SK-N-SH (cell line): ENCODE data around the gene RAD51B.

Source experiments
- CHD2 ChIP-seq: fragments of 150-350 bp; IDR thresholded peaks from 2 replicates; pipeline ENCODE4 v1.6.1; 2018; ENCODE audit warnings: low read length; ENCODE audit not compliant: partially characterized antibody
- EZH2phosphoT487 ChIP-seq: fragments of 200-600 bp; sonication (generic); IDR thresholded peaks from 2 replicates; pipeline ENCODE4 v1.6.1; 2017; ENCODE audit warnings: low read depth, mixed run types, mild to moderate bottlenecking, antibody characterized with exemption, moderate library complexity, borderline replicate concordance
- JUND ChIP-seq: IDR thresholded peaks from 2 replicates; pipeline ENCODE4 v1.4.0; 2012
- MXI1 ChIP-seq: IDR thresholded peaks from 2 replicates; pipeline ENCODE4 v1.6.1; 2012; ENCODE audit warnings: mild to moderate bottlenecking, low read depth, low read length, improper control_type of control experiment
- NRF1 ChIP-seq: IDR thresholded peaks from 2 replicates; pipeline ENCODE4 v1.6.1; 2012; ENCODE audit warnings: low read depth, mild to moderate bottlenecking, low read length

DNA sequence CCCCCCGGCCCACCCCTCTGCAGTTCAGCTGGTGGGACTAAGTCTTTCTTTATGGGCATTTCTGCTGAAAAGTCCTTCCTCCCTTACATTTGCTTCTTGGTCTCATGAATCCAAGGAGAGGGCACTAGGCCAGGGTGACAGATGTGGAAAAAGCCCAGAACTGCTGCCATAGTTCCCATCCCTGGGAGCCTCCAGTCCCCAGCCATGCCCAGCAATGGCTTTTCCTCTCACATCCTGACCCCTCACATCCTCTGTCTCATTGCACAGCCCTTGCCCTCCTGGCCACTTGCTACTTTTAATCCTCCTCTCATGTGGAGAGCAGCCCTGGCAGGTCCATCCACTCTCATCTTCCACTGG is 850.8 kb downstream of the RAD51B start:
- TF ChIP-seq CHD2 (no peak), MXI1 (no peak), NRF1 (no peak), EZH2phosphoT487 (no peak), JUND (no peak)
